Measurements from ENCODE around the gene MARF1. TPM values are rescaled to one million over a fixed set of nuclear protein-coding genes. Genes with fewer than 3 reads are reported as not detected.
"Not testable (repeated sequence)": the region's sequence is repeated elsewhere in the genome, so short reads cannot be mapped to it uniquely, and the experiment has no call there.

The MARF1 gene
- total RNA-seq, 1 experiment from 2014 or later, result 57.6 TPM

- TF ChIP-seq CTCF (IDR thresholded peaks at IDR 0.05; ENCODE audit: unreplicated experiment), result no peak
- no peaks in the 10 kb centered on the region for H3K27me3 Mint-ChIP-seq (ENCODE audit: unreplicated experiment)
- no peak overlapping the region for H3K27ac Mint-ChIP-seq (ENCODE audit: unreplicated experiment)
- CTCF ChIA-PET, result interaction anchor here (0.7 kb wide), 1 partner anchor 374 kb away, joined by 5 read pairs; no protein-coding TSS in a partner anchor
- H3K9me3 Mint-ChIP-seq (ENCODE audit: low read depth, unreplicated experiment), result peaks cover 2% of the 10 kb centered on the region
- no TSS peak for BruUV-seq (replicated peaks)
- H3K36me3 Mint-ChIP-seq (ENCODE audit: insufficient read depth, unreplicated experiment), result no peaks in the 10 kb centered on the region
- intact Hi-C loops (cut with micrococcal nuclease; ENCODE audit: unreplicated experiment), result no loop called here
- H3K4me1 Mint-ChIP-seq (ENCODE audit: low read depth, unreplicated experiment), result peaks cover 30% of the 10 kb centered on the region
- DNase-seq, result no peak
- no peak overlapping the region for H3K4me3 Mint-ChIP-seq (ENCODE audit: low read depth, unreplicated experiment)
Measured at GRCh38 chr16:15552507-15552906, 90.4 kb downstream of the MARF1 start.

- intact Hi-C loops (cut with micrococcal nuclease; ENCODE audit: unreplicated experiment), result no loop called here
- peak; percentile 8 for DNase-seq
- CTCF ChIA-PET, result interaction anchor here (0.7 to 1.5 kb wide), 4 partner anchors 9 to 121 kb away, joined by 3 to 7 read pairs (median 4); no protein-coding TSS in a partner anchor
- no peak overlapping the region for H3K27ac Mint-ChIP-seq (ENCODE audit: unreplicated experiment)
- H3K4me1 Mint-ChIP-seq (ENCODE audit: low read depth, unreplicated experiment), result peaks cover 33% of the 10 kb centered on the region
- no TSS peak for BruUV-seq (replicated peaks)
- H3K36me3 Mint-ChIP-seq (ENCODE audit: insufficient read depth, unreplicated experiment), result no peaks in the 10 kb centered on the region
- no peak overlapping the region for H3K4me3 Mint-ChIP-seq (ENCODE audit: low read depth, unreplicated experiment)
- H3K9me3 Mint-ChIP-seq (ENCODE audit: low read depth, unreplicated experiment), result peaks cover 2% of the 10 kb centered on the region
- no peak for TF ChIP-seq CTCF (IDR thresholded peaks at IDR 0.05; ENCODE audit: unreplicated experiment)
- H3K27me3 Mint-ChIP-seq (ENCODE audit: unreplicated experiment), result no peaks in the 10 kb centered on the region
Measured at GRCh38 chr16:15548482-15548891, 94.5 kb downstream of the MARF1 start.

GRCh38 chr16:15547768-15548096, 95.2 kb downstream of the MARF1 start:
- H3K27ac Mint-ChIP-seq (ENCODE audit: unreplicated experiment), result no peak overlapping the region
- CTCF ChIA-PET, result interaction anchor here (1.5 kb wide), 1 partner anchor 94 kb away, joined by 4 read pairs; no protein-coding TSS in a partner anchor

GRCh38 chr16:15547072-15547767, 95.7 kb downstream of the MARF1 start:
- H3K27ac Mint-ChIP-seq (ENCODE audit: unreplicated experiment); H3K36me3 Mint-ChIP-seq (ENCODE audit: insufficient read depth, unreplicated experiment); H3K9me3 Mint-ChIP-seq (ENCODE audit: low read depth, unreplicated experiment); BruUV-seq (replicated peaks); intact Hi-C loops (cut with micrococcal nuclease; ENCODE audit: unreplicated experiment); H3K4me3 Mint-ChIP-seq (ENCODE audit: low read depth, unreplicated experiment); H3K27me3 Mint-ChIP-seq (ENCODE audit: unreplicated experiment): not testable (repeated sequence)
- CTCF ChIA-PET, result interaction anchor here (1.5 kb wide), 1 partner anchor 95 kb away, joined by 4 read pairs; no protein-coding TSS in a partner anchor
- peak; percentile 51 for DNase-seq
- peaks cover 33% of the 10 kb centered on the region for H3K4me1 Mint-ChIP-seq (ENCODE audit: low read depth, unreplicated experiment)

More at GRCh38 chr16:15547768-15548096, 95.2 kb downstream of the MARF1 start:
- DNase-seq, result no peak
- Mint-ChIP-seq H3K4me3 (ENCODE audit: low read depth, unreplicated experiment) (no peak overlapping the region), H3K36me3 (ENCODE audit: insufficient read depth, unreplicated experiment) (no peaks in the 10 kb centered on the region), H3K4me1 (ENCODE audit: low read depth, unreplicated experiment) (peaks cover 33% of the 10 kb centered on the region), H3K9me3 (ENCODE audit: low read depth, unreplicated experiment) (peaks cover 2% of the 10 kb centered on the region), H3K27me3 (ENCODE audit: unreplicated experiment) (no peaks in the 10 kb centered on the region)
- no peak for TF ChIP-seq CTCF (IDR thresholded peaks at IDR 0.05; ENCODE audit: unreplicated experiment)
- intact Hi-C loops (cut with micrococcal nuclease; ENCODE audit: unreplicated experiment), result no loop called here
- no TSS peak for BruUV-seq (replicated peaks)

GRCh38 chr16:15545544-15545943, 97.4 kb downstream of the MARF1 start:
- H3K27me3 Mint-ChIP-seq (ENCODE audit: unreplicated experiment), result no peaks in the 10 kb centered on the region
- intact Hi-C loops (cut with micrococcal nuclease; ENCODE audit: unreplicated experiment), result no loop called here
- no peak overlapping the region for H3K27ac Mint-ChIP-seq (ENCODE audit: unreplicated experiment)
- no TSS peak for BruUV-seq (replicated peaks)
- CTCF ChIA-PET, result no interaction called here
- no peak for TF ChIP-seq CTCF (IDR thresholded peaks at IDR 0.05; ENCODE audit: unreplicated experiment)
- H3K4me1 Mint-ChIP-seq (ENCODE audit: low read depth, unreplicated experiment), result peaks cover 22% of the 10 kb centered on the region
- no peaks in the 10 kb centered on the region for H3K36me3 Mint-ChIP-seq (ENCODE audit: insufficient read depth, unreplicated experiment)
- peaks cover 2% of the 10 kb centered on the region for H3K9me3 Mint-ChIP-seq (ENCODE audit: low read depth, unreplicated experiment)
- no peak for DNase-seq
- H3K4me3 Mint-ChIP-seq (ENCODE audit: low read depth, unreplicated experiment), result no peak overlapping the region

Measured in Calu3 (cell line).